Hindlimb muscle (tissue), 1 donor: Measurements from ENCODE around the gene PLXNA1. TPM values are rescaled to one million over a fixed set of nuclear protein-coding genes. Genes with fewer than 3 reads are reported as not detected.

Experiments used
- DNase-seq: peaks from one replicate; pipeline ENCODE4 v3.0.0-alpha.2; 2013
- polyA plus RNA-seq: library from polyadenylated mRNA; unstranded; fragments of 120-200 nt; gene quantifications from one replicate; pipeline ENCODE4 v1.2.1, GENCODE V29; 2013; ENCODE audit not compliant: insufficient read length

Gene PLXNA1
- polyA plus RNA-seq, 1 donor: 42.4 TPM

DNA sequence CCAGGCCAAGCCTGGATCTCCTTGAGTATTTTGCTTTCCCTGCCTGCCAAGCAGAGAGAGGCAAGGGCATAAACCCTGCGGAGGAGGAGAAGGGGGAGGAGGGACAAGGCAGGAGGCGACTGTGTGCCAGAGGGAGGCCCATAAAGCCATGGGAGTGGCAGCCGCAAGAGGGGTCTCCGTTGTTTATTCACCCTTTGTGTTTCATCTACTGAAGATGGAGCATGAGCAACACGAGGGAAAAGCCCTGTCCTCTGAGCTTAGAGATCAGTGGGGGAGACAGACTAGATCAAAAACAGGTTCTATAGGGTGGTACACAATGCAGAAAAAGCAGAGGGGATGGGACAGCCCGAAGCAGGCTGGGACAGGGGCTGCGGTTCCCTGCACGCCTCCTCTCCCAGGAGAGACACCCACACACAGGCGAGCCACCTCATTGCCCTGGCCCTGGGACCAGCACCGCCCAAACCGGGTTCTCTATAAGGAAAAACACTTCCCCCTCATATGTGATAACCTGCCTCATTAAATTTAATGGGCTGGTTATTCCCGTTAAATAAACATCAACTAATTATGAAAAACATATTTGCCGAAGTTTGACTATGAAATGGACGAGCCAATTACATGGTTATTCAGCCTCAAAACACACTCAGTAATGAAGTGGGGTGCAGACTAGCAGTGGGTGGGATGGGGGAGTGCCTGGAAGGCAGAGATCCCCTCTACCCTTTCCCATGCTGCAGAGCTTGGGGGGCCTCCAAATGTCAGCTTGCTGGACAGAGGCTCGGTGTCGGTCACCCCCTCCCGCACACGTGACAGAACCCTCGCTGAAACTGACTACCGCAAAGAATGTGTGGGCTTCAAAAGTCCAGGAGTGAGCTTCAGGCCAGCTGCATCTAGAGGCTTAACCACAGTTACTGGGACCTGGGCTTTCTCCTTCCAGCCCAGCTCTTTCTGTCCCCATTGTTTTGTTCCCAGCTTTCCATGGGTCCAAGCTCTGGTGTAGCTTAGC is 14.2 kb upstream of the PLXNA1 start:
- DNase-seq: no peak

GRCh38 chr3:126969586-126969985 is 13.3 kb upstream of the PLXNA1 start:
- DNase-seq: no peak

DNA sequence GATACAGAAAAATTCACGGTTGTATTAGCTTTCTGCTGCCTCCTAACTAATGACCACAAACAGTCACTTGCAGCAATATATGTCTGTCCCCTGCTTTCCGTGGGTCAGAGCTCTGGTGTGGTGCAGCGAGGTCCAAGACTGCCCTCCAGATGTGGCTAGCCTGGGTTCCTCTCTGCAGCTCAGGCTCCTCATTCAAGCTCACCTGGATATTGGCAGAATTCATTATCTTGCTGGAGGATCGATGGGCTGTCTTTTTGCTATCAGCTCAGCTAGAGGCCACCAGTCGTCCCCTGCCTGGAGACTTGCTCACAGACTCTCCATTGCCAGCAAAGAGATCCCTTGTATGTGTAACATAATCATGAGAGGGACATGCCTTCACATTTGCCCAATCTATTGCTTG is 12.8 kb upstream of the PLXNA1 start:
- no peak for DNase-seq

DNA sequence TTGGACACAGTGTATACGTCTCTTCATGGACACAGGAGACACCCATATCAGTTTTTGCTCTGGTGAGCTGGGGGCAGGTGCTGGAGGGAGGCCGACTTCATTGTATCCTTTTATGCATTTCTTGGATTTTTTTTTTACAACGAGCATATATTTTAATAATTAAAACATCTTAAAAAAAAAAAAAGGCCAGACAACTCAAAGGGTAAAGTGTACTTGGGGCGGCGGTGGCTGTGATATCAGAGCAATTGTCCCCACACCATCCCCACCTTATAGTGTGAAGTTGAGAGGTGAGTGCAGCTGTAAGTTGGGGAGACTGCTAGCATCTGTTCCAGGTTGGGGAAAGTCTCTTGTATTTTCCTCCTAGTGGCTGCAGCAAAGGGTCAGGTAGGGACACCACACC is 12.0 kb upstream of the PLXNA1 start:
- DNase-seq: no peak

GRCh38 chr3:126971891-126972351 is 11.0 kb upstream of the PLXNA1 start:
- peak; percentile 48 for DNase-seq

DNA sequence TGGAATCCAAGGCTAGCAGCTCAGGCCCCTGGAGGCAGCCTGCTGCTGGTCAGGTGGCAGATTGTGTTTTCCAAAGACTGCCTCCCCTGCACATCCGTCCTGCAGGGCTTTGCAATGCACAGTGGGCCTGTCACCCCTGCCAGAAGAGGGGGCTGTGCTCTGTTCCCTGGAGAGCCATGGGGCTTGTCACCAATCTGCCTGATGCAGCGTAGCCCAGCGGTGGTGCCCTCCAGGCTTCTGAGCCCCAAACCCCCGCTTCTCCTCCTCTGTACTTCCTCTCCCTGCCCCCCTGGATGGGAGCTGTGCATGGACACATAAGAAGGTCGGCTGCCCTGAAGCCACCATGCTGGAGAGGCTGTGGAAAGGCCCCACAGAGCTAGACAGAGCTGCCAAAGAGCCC is 10.0 kb upstream of the PLXNA1 start:
- no peak for DNase-seq

DNA sequence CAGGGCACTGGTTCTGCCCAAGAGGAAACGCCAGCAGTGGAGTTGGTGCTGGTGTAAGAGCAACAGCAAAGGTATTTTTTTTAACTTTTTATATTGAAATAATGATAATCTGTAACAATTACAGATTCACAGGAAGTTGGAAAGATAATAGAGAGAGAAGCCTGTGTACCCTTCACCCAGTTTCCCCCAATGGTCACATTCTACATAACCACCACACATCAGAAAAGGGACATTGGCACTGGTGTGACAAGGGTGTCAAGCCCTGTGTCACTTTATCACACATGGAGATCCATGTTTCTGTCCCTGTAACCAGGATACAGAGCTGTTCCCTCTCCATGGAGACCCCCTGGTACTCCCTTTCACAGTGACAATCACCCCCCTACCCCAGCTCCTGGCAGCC is 9.1 kb upstream of the PLXNA1 start:
- no peak for DNase-seq

GRCh38 chr3:126974756-126975155 is 8.2 kb upstream of the PLXNA1 start:
- DNase-seq: no peak

DNA sequence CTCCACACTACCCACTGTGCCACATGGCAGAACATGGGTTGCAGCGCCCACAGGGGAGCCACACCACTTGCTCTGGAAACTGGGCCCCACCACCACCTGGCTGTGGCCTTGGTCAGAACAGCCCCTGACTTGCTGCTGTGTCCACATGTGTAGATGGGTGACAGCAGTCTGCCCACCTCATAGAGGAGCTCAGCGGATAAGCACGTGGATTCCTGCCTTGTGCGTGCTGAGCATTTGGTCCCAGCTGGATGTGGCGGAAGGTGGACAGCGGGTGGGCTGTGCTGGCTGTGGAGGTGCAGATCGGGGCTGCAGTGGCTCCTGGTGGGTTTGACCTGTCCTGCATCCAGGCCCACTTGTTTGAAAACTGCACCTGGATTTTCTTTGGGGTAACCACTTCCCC is 6.0 kb upstream of the PLXNA1 start:
- DNase-seq: no peak

DNA sequence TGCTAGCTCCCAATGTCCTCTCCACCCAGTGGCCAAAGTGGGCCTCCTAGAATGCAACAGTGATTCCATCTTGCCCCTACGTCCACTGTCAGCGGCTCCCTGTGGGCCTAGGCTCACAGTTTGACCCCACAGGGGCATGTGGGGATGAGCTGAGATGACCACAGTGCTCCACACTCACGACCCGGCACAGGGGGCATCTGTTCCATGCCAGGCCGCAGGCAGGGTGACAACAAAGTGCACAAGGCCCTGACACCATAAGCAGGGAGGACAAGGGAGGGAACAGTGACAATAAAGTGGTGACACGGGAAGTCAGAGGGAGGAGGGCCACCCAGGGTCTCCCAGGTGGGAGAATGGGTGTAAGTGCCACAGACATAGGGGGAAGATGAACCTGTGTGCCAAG is 5.1 kb upstream of the PLXNA1 start:
- no peak for DNase-seq

GRCh38 chr3:126978291-126978690 is 4.6 kb upstream of the PLXNA1 start:
- DNase-seq: no peak

DNA sequence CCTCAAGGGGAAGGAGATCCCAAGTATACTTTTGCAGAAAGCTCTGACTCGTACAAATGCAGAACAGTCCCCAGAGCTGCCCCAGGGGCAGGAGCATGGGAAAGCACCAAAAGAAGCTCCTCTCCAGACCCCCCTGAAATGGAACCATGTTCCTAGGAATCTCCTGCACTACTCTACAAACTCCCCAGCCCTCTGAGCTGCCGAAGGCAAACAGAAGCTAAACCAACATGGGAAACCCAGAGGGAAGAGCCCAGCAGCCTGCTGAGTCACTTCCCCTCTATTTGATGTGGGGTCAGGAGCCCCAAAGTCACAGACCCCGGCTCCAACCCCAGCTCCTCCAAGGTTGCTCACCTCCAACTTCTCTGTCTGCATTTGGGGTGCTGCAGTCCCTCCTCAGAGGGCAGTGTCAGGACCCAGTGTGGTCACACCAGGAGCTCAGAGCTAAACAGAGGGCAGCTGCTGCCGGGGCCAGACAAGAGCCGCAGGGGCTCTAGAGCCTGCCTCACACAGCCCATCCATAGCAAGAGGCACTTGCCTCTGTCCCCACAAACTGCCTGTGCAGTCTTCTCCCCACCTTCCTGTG is 3.8 kb upstream of the PLXNA1 start:
- no peak for DNase-seq

DNA sequence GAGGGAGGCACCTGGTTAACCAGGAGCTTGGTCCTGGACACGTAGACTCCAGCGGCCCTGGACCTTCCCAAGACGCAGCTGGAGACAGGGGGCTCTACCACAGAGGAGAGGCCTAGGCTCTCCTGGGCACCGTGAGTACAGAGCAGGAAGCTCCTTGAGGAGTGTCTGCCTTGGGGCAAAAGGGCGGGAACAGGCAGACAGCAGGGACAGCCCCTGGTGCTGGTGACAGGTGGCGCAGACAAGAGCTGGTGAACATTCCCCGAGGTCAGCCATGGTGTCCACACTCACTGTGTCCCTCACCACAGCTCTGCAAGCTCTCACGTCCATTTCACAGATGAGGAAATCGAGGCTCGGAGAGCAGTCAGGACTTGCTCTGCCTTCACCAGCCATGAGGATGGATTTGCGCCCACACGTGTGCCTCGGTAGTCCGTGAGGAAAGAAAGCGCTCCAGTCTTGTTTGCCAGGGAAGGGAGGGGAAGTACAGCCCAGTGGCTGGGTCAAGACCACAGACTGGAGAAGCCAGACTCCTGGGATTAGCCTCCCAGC is 2.6 kb upstream of the PLXNA1 start:
- DNase-seq: no peak

DNA sequence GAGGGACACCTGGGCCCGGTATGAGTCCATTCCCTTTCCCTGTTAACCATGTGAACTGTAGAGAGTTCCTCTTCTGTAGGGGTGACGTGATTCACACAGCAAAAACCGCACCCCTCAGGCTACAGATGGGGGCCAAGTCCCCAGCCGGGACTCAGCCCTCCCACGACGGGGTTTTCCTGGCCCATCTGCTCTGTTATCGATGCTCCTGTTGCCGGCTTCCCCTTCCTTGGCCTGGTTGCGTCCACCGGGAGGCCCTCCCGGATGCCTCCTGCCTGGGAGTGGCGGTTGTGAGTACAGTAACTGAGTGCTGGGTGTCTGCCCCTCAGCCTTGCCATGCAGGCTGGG is 817 bp upstream of the PLXNA1 start:
- DNase-seq: no peak

DNA sequence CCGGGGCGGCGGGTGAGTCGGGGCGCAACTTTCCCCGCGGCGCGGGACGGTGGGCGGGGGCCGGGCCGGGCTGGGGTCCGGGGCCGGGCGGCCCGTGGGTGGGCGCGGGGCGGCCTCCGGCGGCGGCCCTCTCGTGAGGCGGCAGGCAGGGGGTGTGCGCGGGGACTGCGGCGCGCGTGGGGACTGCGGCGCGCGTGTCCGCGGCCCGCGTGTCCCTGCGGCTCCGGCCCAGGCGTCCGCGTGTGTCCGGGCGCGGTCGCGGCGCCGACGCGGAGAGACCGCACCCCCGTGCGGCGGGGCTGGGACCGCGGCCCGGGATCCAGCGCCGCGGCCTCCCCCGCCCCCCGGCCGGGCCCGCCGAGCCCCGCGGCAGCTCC is 349 bp downstream of the PLXNA1 start:
- DNase-seq: no peak

GRCh38 chr3:126983653-126984390 is 907 bp downstream of the PLXNA1 start:
- DNase-seq: no peak

GRCh38 chr3:126984391-126985131 is 1.6 kb downstream of the PLXNA1 start:
- no peak for DNase-seq

DNA sequence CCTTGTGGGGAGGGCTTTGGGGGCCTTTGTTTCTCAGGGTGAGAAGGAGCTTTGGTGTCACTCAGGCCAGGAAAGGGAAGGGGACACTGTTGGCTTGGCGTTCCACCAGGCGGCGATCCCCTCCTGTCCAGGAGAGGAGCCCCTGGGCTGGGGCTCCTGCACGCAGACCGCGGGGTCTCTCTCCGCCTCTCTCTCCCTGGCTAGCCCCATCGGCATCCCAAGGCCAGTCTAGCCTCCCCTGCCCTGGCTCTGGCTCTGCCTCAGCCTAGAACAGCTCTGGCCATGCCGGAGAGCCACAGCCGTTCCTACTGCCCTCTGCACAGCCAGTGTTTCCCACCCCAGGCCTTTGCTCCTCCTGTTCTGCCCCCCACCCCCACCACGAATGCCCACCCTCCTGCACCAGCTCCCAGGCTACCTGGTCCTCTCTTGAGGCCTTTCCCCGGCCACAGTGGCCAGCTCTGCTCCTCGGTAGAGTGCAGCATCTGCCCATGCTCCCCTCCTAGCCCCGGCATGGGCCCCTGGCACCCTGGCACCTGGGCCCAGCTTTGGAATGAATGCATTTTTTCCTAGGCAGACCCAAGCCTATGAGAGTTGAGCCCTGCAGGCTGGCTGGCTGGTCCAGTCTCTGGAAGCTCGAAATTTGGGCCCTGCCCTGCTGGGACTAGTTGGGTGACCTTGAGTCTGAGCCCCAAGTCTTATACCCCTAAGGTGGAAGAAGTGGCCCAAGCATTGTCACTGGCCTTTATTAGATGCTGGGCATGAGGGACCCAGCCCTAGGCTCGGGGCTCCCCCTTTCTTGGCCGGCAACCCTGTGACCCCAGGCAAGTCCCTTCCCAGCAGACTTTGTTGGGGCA is 2.4 kb downstream of the PLXNA1 start:
- no peak for DNase-seq

DNA sequence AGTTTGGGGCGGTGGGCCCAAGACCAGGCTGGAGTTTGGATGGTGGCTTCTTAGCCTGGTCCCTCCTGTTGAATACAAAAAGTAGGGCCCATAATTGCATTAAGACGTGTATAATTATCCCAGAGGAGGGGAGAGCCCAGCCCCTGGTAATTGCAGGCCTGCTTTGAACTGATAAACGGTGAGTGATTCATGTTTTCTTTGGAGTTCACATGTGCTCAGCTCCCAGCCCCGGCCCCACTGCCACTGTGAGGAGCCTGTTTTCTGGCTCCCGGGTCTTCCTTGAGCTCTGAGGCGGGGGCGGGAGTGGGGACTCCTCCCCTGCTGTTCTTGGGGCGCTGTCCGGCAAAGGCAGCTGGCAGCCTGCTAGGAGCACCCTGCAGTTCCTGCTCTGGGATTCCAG is 3.1 kb downstream of the PLXNA1 start:
- no peak for DNase-seq

GRCh38 chr3:126987129-126987528 is 4.2 kb downstream of the PLXNA1 start:
- no peak for DNase-seq

DNA sequence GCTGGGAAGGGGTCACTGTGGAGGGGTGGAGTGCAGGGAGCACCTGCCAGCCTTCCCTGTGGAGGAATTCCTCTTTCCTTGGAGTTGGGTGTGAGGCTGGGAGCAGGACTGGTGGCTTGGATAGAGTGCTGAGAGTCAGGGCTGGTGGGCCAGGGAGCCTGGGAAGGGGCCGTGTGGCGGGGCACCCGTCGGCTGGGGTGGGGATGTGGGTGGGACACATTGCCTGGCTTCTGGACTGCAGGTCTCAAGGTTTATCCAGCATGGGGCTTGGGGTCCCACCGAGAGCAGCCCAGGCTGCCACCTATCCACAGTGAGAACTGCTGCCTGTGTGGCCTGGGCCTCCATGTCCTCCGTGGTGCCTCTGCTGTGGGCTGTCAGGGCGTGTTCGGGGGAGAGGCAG is 4.7 kb downstream of the PLXNA1 start:
- no peak for DNase-seq
